D721Med (cell line): ENCODE data around the gene ACOX2.

ENCODE experiments used
- DNase-seq: peaks from one replicate; pipeline ENCODE4 v3.0.0; 2011; ENCODE audit warnings: low spot score; ENCODE audit not compliant: insufficient read length
- FAIRE-seq: peaks from 2 replicates; lab custom pipeline; 2011; peaks lifted over from hg19 to GRCh38; lab: Jason Lieb, UNC
- CTCF ChIP-seq: IDR thresholded peaks from 2 replicates; pipeline ENCODE4 v1.5.1; 2012; ENCODE audit warnings: mild to moderate bottlenecking, control low read depth; ENCODE audit not compliant: insufficient read depth; ENCODE audit errors: missing control alignments

Gene ACOX2

GRCh38 chr3:58484045-58484721, 52.8 kb downstream of the ACOX2 start:
- no peak for FAIRE-seq
- no peak for TF ChIP-seq CTCF
- no peak for DNase-seq

GRCh38 chr3:58482917-58483636, 53.9 kb downstream of the ACOX2 start:
- FAIRE-seq = no peak
- DNase-seq = no peak
- no peak for TF ChIP-seq CTCF

- FAIRE-seq = no peak
- TF ChIP-seq CTCF = no peak
Measured at GRCh38 chr3:58480309-58480708, 56.7 kb downstream of the ACOX2 start.

GRCh38 chr3:58478781-58479180, 58.2 kb downstream of the ACOX2 start:
- no peak for TF ChIP-seq CTCF
- DNase-seq (no peak), FAIRE-seq (no peak)

More at GRCh38 chr3:58480309-58480708, 56.7 kb downstream of the ACOX2 start:
- no peak for DNase-seq

- FAIRE-seq (no peak), DNase-seq (no peak)
- TF ChIP-seq CTCF = no peak
Measured at GRCh38 chr3:58474967-58475578, 61.9 kb downstream of the ACOX2 start.

- no peak for DNase-seq
- TF ChIP-seq CTCF = no peak
- no peak for FAIRE-seq
Measured at GRCh38 chr3:58474348-58474911, 62.6 kb downstream of the ACOX2 start.

GRCh38 chr3:58473275-58473674, 63.7 kb downstream of the ACOX2 start:
- TF ChIP-seq CTCF = no peak
- DNase-seq = no peak
- FAIRE-seq = no peak
